ENCODE data around the gene CLPTM1L. TPM values are rescaled to one million over a fixed set of nuclear protein-coding genes. Genes with fewer than 3 reads are reported as not detected.
"Not testable (repeated sequence)": the region's sequence is repeated elsewhere in the genome, so short reads cannot be mapped to it uniquely, and the experiment has no call there.

Gene CLPTM1L
- total RNA-seq, 1 experiment from 2014 or later, result 141 TPM

DNA sequence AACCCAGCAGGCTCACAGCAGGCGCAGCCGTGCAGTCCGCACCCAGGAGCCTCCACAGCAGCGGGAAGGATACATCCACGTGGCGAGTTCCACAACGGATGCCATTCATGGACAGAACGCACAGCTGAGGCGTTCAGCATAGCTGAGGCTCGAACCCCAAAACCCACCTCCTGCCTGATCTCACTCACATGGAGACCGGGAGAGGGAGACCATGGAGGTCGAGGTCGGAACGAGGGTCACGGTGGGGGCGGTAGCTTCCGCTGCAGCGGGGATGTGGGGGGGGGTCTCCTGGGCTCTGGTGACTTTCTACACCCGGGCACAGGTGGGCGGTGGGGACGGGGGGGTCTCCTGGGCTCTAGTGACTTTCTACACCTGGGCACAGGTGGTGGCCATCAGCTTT is 67.6 kb downstream of the CLPTM1L start:
- H3K4me3 ChIP-seq (ENCODE audit: low read length), result no peak overlapping the region
- H3K4me1 ChIP-seq (ENCODE audit: low read length), result no peaks in the 10 kb centered on the region
- H3K9me3 ChIP-seq (ENCODE audit: low read length), result no peaks in the 10 kb centered on the region
- H4K20me1 ChIP-seq (ENCODE audit: insufficient read depth, low read depth, low read length), result no peaks in the 10 kb centered on the region
- no peak for DNase-seq
- no peak overlapping the region for H3K4me2 ChIP-seq (ENCODE audit: low read depth, low read length, poor library complexity, severe bottlenecking)
- H2AFZ ChIP-seq (ENCODE audit: low read length), result no peak overlapping the region
- H3K79me2 ChIP-seq (ENCODE audit: low read length), result no peaks in the 10 kb centered on the region
- H3K36me3 ChIP-seq (ENCODE audit: insufficient read depth, low read length), result peaks cover 17% of the 10 kb centered on the region; the same call in 1 of the 2 replicates
- no peaks in the 10 kb centered on the region for H3K27me3 ChIP-seq (ENCODE audit: low read length)
- H3K27ac ChIP-seq (ENCODE audit: low read length), result no peak overlapping the region
- H3K9ac ChIP-seq (ENCODE audit: low read length), result no peak overlapping the region
- H3K9me2 ChIP-seq (replicated peaks; ENCODE audit: insufficient read depth, low read length), result no peaks in the 10 kb centered on the region

DNA sequence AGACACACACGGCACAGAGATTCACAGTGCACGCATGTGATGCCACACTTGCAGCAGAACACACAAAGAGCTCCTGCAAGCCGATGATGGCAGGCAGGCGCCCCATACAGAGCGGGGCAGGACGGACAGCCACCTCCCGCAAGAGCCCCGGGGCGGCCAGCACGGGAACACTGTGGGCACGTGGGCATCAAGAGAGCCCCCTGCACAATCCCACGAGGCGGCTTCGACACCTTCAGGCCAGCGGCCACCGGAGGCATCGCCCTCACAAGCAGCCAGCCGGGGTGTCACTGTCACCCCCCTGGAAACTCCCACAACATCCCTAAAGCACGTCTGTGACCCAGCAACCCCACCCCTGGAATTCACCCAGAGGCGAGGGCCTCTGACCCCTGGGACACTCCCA is 68.0 kb downstream of the CLPTM1L start:
- peaks cover 17% of the 10 kb centered on the region; the same call in 1 of the 2 replicates for H3K36me3 ChIP-seq (ENCODE audit: insufficient read depth, low read length)
- no peaks in the 10 kb centered on the region for H3K79me2 ChIP-seq (ENCODE audit: low read length)
- H3K4me2 ChIP-seq (ENCODE audit: low read depth, low read length, poor library complexity, severe bottlenecking), result no peak overlapping the region
- H3K9me3 ChIP-seq (ENCODE audit: low read length), result no peaks in the 10 kb centered on the region
- H2AFZ ChIP-seq (ENCODE audit: low read length), result no peak overlapping the region
- no peaks in the 10 kb centered on the region for H3K4me1 ChIP-seq (ENCODE audit: low read length)
- H3K9ac ChIP-seq (ENCODE audit: low read length), result no peak overlapping the region
- no peaks in the 10 kb centered on the region for H4K20me1 ChIP-seq (ENCODE audit: insufficient read depth, low read depth, low read length)
- H3K27me3 ChIP-seq (ENCODE audit: low read length), result no peaks in the 10 kb centered on the region
- no peak overlapping the region for H3K27ac ChIP-seq (ENCODE audit: low read length)
- no peak overlapping the region for H3K4me3 ChIP-seq (ENCODE audit: low read length)
- no peaks in the 10 kb centered on the region for H3K9me2 ChIP-seq (replicated peaks; ENCODE audit: insufficient read depth, low read length)
- DNase-seq, result no peak

DNA sequence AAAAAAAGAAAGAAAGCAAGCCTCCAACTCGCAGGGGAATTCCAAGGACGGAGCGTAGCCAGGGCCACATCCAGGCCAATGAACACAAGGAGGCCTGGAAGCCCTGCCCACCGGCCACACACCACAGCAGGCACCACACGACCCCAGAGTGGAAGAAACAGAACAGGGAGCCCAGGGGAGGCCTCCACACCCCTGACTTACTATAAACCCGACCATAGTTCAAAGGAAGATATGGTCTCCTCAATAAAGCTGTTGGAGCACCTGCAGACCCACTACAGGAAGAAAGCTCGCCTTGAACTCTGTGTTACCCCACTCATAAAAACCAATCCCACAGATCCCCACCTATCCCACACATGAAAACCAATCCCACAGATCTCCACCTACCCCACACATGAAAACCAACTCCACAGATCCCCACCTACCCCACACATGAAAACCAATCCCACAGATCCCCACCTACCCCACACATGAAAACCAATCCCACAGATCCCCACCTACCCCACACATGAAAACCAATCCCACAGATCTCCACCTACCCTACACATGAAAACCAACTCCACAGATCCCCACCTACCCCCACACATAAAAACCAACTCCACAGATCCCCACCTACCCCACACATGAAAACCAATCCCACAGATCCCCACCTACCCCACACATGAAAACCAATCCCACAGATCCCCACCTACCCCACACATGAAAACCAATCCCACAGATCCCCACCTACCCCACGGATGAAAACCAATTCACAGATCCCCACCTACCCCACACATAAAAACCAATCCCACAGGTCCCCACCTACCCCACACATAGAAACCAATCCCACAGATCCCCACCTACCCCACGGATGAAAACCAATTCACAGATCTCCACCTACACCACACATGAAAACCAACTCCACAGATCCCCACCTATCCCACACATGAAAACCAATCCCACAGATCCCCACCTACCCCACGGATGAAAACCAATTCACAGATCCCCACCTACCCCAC is 69.2 kb downstream of the CLPTM1L start:
- not testable (repeated sequence) for H2AFZ ChIP-seq (ENCODE audit: low read length); DNase-seq; H3K4me3 ChIP-seq (ENCODE audit: low read length); H3K27me3 ChIP-seq (ENCODE audit: low read length); H3K9me2 ChIP-seq (replicated peaks; ENCODE audit: insufficient read depth, low read length); H4K20me1 ChIP-seq (ENCODE audit: insufficient read depth, low read depth, low read length); H3K9ac ChIP-seq (ENCODE audit: low read length); H3K4me1 ChIP-seq (ENCODE audit: low read length); H3K79me2 ChIP-seq (ENCODE audit: low read length); H3K4me2 ChIP-seq (ENCODE audit: low read depth, low read length, poor library complexity, severe bottlenecking); H3K9me3 ChIP-seq (ENCODE audit: low read length); H3K27ac ChIP-seq (ENCODE audit: low read length)
- H3K36me3 ChIP-seq (ENCODE audit: insufficient read depth, low read length), result peaks cover 17% of the 10 kb centered on the region; the same call in 1 of the 2 replicates

DNA sequence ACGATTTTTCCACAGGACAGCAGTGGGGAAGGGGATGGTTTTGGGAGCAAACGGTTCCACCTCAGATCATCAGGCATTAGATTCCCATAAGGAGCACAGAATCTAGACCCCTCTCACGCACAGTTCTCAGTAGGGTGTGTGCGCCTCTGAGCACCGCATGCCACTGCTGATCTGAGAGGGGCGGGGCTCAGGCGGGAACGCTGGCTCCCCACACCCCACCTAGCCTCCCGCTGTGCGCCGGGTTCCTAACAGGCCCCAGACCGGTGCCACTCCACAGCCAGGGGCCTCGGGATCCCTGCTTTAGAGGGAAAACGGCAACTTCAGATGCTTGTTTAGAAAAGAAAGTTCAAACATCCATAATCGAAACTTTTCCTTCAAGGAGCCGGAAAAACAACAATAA is 70.4 kb downstream of the CLPTM1L start:
- DNase-seq, result no peak
- H3K79me2 ChIP-seq (ENCODE audit: low read length), result no peaks in the 10 kb centered on the region
- H3K9ac ChIP-seq (ENCODE audit: low read length), result no peak overlapping the region
- no peak overlapping the region for H3K4me3 ChIP-seq (ENCODE audit: low read length)
- no peak overlapping the region for H3K4me2 ChIP-seq (ENCODE audit: low read depth, low read length, poor library complexity, severe bottlenecking)
- H3K4me1 ChIP-seq (ENCODE audit: low read length), result no peaks in the 10 kb centered on the region
- H3K9me3 ChIP-seq (ENCODE audit: low read length), result no peaks in the 10 kb centered on the region
- no peaks in the 10 kb centered on the region for H3K9me2 ChIP-seq (replicated peaks; ENCODE audit: insufficient read depth, low read length)
- H3K27ac ChIP-seq (ENCODE audit: low read length), result no peak overlapping the region
- no peak overlapping the region for H2AFZ ChIP-seq (ENCODE audit: low read length)
- H4K20me1 ChIP-seq (ENCODE audit: insufficient read depth, low read depth, low read length), result no peaks in the 10 kb centered on the region
- no peaks in the 10 kb centered on the region for H3K27me3 ChIP-seq (ENCODE audit: low read length)
- peaks cover 17% of the 10 kb centered on the region; the same call in 1 of the 2 replicates for H3K36me3 ChIP-seq (ENCODE audit: insufficient read depth, low read length)

DNA sequence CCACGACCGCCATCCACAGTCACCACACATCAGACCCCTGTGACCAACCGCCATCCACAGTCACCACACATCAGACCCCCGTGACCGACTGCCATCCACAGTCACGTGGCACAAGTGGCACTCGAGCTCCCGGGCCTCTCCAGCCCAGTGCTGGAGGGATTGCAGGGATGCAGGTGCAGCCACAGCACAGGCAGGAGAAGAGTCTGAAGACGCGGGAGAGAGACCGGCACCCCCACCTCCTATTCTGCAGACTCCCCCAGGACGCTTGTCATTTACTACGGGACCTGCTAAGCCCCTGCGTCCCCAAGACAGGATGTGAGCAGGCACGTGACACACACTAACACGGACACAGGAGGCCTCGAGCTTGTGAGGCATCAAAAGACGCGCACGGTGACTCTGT is 71.2 kb downstream of the CLPTM1L start:
- H3K9me2 ChIP-seq (replicated peaks; ENCODE audit: insufficient read depth, low read length), result no peaks in the 10 kb centered on the region
- no peaks in the 10 kb centered on the region for H3K79me2 ChIP-seq (ENCODE audit: low read length)
- DNase-seq, result no peak
- H4K20me1 ChIP-seq (ENCODE audit: insufficient read depth, low read depth, low read length), result no peaks in the 10 kb centered on the region
- no peak overlapping the region for H3K4me2 ChIP-seq (ENCODE audit: low read depth, low read length, poor library complexity, severe bottlenecking)
- H3K9me3 ChIP-seq (ENCODE audit: low read length), result no peaks in the 10 kb centered on the region
- no peak overlapping the region for H3K9ac ChIP-seq (ENCODE audit: low read length)
- H3K4me3 ChIP-seq (ENCODE audit: low read length), result no peak overlapping the region
- no peaks in the 10 kb centered on the region for H3K27me3 ChIP-seq (ENCODE audit: low read length)
- H3K27ac ChIP-seq (ENCODE audit: low read length), result no peak overlapping the region
- no peaks in the 10 kb centered on the region for H3K4me1 ChIP-seq (ENCODE audit: low read length)
- H2AFZ ChIP-seq (ENCODE audit: low read length), result no peak overlapping the region
- peaks cover 17% of the 10 kb centered on the region; the same call in 1 of the 2 replicates for H3K36me3 ChIP-seq (ENCODE audit: insufficient read depth, low read length)

DNA sequence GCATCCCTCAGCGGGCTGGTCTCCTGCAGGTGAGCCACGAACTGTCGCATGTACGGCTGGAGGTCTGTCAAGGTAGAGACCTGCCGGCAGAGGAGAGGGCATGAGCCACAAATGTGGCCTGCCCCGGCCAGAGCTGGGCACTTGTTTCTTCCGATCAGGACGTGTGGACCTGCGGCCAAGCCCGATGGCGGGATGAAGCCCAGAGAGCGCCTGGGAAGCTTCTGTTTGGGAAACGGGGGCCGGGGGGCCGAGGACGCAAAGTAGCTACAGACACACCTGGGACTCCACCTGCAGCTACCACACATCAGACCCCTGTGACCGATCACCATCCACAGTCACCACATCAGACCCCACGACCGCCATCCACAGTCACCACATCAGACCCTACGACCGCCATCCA is 72.7 kb downstream of the CLPTM1L start:
- Histone ChIP-seq H2AFZ (ENCODE audit: low read length) (no peak overlapping the region), H3K27me3 (ENCODE audit: low read length) (no peaks in the 10 kb centered on the region), H3K9me2 (replicated peaks; ENCODE audit: insufficient read depth, low read length) (no peaks in the 10 kb centered on the region), H3K4me1 (ENCODE audit: low read length) (no peaks in the 10 kb centered on the region), H3K4me3 (ENCODE audit: low read length) (no peak overlapping the region), H3K36me3 (ENCODE audit: insufficient read depth, low read length) (peaks cover 7% of the 10 kb centered on the region; the same call in 1 of the 2 replicates), H4K20me1 (ENCODE audit: insufficient read depth, low read depth, low read length) (no peaks in the 10 kb centered on the region), H3K79me2 (ENCODE audit: low read length) (no peaks in the 10 kb centered on the region), H3K9me3 (ENCODE audit: low read length) (no peaks in the 10 kb centered on the region), H3K4me2 (ENCODE audit: low read depth, low read length, poor library complexity, severe bottlenecking) (no peak overlapping the region), H3K27ac (ENCODE audit: low read length) (no peak overlapping the region), H3K9ac (ENCODE audit: low read length) (no peak overlapping the region)
- DNase-seq, result no peak

DNA sequence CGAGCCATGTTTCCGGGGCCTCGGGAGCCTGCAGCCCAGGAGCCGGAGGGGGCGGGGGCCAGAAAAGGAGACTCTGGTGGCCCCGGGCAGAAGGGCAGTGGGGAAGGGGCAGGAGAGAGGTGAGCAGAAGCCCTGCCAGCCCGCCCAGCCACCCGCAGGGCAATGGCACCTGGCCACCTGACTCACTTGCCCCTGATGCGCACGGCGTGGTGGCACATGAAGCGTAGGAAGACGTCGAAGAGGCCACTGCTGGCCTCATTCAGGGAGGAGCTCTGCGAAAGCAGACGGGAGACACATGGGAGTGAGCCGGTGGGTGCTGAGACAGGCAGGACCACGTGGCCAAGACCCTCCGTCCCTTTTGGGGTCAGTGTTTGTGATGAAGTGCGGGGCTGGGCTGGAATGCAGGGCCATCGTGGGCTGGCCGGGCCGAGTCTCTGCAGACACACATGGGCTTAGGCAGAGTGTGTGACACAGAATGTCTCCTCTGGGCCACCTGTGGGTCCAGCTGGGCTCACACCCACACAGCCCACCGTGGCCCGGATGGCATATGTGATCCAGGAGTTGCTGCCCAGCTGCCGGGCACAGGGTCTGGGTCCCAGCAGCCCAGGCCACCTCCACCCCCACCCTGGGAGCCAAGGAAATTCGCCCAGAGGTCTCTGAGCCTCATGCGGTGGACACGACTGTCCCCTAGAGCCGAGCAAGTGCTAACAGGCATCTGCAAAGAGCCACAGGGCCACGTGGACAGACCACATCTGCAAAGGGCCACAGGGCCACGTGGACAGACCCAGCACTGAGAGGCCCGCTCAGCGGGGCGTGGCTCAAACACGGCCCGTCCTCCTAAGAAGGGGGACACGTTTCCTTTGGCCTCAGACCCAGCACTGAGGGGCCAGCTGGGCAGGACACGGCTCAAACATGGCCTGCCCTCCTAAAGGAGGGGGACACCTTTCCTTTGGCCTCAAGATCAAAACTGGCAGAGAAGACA is 73.7 kb downstream of the CLPTM1L start:
- no peaks in the 10 kb centered on the region for H4K20me1 ChIP-seq (ENCODE audit: insufficient read depth, low read depth, low read length)
- no peak for DNase-seq
- no peak overlapping the region for H3K9ac ChIP-seq (ENCODE audit: low read length)
- H3K4me3 ChIP-seq (ENCODE audit: low read length), result no peak overlapping the region
- no peak overlapping the region for H3K4me2 ChIP-seq (ENCODE audit: low read depth, low read length, poor library complexity, severe bottlenecking)
- H3K4me1 ChIP-seq (ENCODE audit: low read length), result no peaks in the 10 kb centered on the region
- H2AFZ ChIP-seq (ENCODE audit: low read length), result no peak overlapping the region
- H3K27me3 ChIP-seq (ENCODE audit: low read length), result no peaks in the 10 kb centered on the region
- H3K27ac ChIP-seq (ENCODE audit: low read length), result no peak overlapping the region
- no peaks in the 10 kb centered on the region for H3K9me3 ChIP-seq (ENCODE audit: low read length)
- peaks cover 4% of the 10 kb centered on the region; the same call in 1 of the 2 replicates for H3K36me3 ChIP-seq (ENCODE audit: insufficient read depth, low read length)
- H3K79me2 ChIP-seq (ENCODE audit: low read length), result no peaks in the 10 kb centered on the region
- no peaks in the 10 kb centered on the region for H3K9me2 ChIP-seq (replicated peaks; ENCODE audit: insufficient read depth, low read length)

DNA sequence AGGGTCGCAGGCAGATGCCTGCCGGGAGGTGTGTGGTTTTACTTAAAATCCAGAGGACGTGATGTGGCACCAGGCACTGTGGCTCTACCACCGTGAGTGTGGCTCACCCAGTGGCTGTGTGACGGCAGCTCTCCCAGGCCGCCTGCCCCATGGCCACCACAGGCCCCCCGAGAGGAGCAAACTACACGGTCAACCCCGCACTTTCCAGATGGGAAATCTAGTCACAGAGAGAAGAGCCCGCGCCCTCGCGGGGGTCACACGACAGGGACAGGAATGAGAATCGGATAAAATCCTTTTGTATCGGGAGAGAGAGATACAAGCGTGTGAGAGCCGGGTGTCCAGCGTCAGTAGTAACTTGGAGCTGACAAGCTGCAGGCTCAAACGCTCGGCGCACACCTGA is 74.5 kb downstream of the CLPTM1L start:
- Histone ChIP-seq H3K4me3 (ENCODE audit: low read length) (no peak overlapping the region), H3K9me2 (replicated peaks; ENCODE audit: insufficient read depth, low read length) (no peaks in the 10 kb centered on the region), H3K4me1 (ENCODE audit: low read length) (no peaks in the 10 kb centered on the region), H3K9ac (ENCODE audit: low read length) (no peak overlapping the region), H3K79me2 (ENCODE audit: low read length) (no peaks in the 10 kb centered on the region), H3K4me2 (ENCODE audit: low read depth, low read length, poor library complexity, severe bottlenecking) (no peak overlapping the region), H3K27ac (ENCODE audit: low read length) (no peak overlapping the region), H2AFZ (ENCODE audit: low read length) (no peak overlapping the region), H4K20me1 (ENCODE audit: insufficient read depth, low read depth, low read length) (no peaks in the 10 kb centered on the region), H3K27me3 (ENCODE audit: low read length) (no peaks in the 10 kb centered on the region), H3K9me3 (ENCODE audit: low read length) (no peaks in the 10 kb centered on the region), H3K36me3 (ENCODE audit: insufficient read depth, low read length) (peaks cover 4% of the 10 kb centered on the region; the same call in 1 of the 2 replicates)
- DNase-seq, result no peak
